Naive thymus-derived CD4-positive, alpha-beta T cell (primary cell): ENCODE measurements around the gene ZMYND11. TPM values are rescaled to one million over a fixed set of nuclear protein-coding genes. Genes with fewer than 3 reads are reported as not detected.
"Not testable (repeated sequence)": the region's sequence is repeated elsewhere in the genome, so short reads cannot be mapped to it uniquely, and the experiment has no call there.

Source experiments
- ATAC-seq: fragments of 150-1000 bp; cut with Tn5 transposase; 2 replicates; pipeline ENCODE4 v1.10.0; 2021; ENCODE audit warnings: mild to moderate bottlenecking, moderate library complexity
- CTCF ChIA-PET: fragments of 350-600 bp; sonication (Branson Sonifier 250); formaldehyde crosslinking; loops from one replicate; lab custom pipeline; 2021; ENCODE audit warnings: antibody characterized with exemption; lab: Charles Lee
- POLR2A ChIA-PET: fragments of 350-600 bp; sonication (Branson Sonifier 250); formaldehyde crosslinking; loops from one replicate; lab custom pipeline; 2021; ENCODE audit warnings: antibody characterized with exemption, inconsistent platforms; lab: Charles Lee
- DNase-seq, 9 donors: peaks; one replicate each; pipeline versions ENCODE4 v3.0.0 to v3.0.0-alpha.2; 2020 to 2022; ENCODE audit warnings: mixed read lengths in 1 of 9
- H3K27ac ChIP-seq: one replicate; pipeline ENCODE4 v1.7.0; 2013; ENCODE audit warnings: mild to moderate bottlenecking, low read depth, low read length, moderate library complexity
- H3K27me3 ChIP-seq, 2 donors: one replicate each; pipeline ENCODE4 v1.7.0; 2013; ENCODE audit warnings: low read length in 2 of 2, mild to moderate bottlenecking in 2 of 2, moderate library complexity in 2 of 2; ENCODE audit not compliant: control insufficient read depth in 2 of 2, insufficient read depth in 2 of 2
- H3K36me3 ChIP-seq, 3 experiments: 1 replicate in 2 of 3; 2 replicates in 1 of 3; pipeline ENCODE4 v1.7.0; 2013; ENCODE audit warnings: low read length in 3 of 3, mild to moderate bottlenecking in 3 of 3, moderate library complexity in 1 of 3; ENCODE audit not compliant: insufficient read depth in 3 of 3, control insufficient read depth in 2 of 3
- H3K4me1 ChIP-seq, 2 donors: one replicate each; pipeline ENCODE4 v1.7.0; 2013; ENCODE audit warnings: low read length in 2 of 2, mild to moderate bottlenecking in 2 of 2, moderate library complexity in 1 of 2; ENCODE audit not compliant: control insufficient read depth in 2 of 2, insufficient read depth in 2 of 2
- H3K4me3 ChIP-seq: 2 replicates; pipeline ENCODE4 v1.7.0; 2013; ENCODE audit warnings: mild to moderate bottlenecking, low read length
- H3K9me3 ChIP-seq, 3 experiments: 1 replicate in 2 of 3; 2 replicates in 1 of 3; pipeline ENCODE4 v1.7.0; 2013; ENCODE audit warnings: low read length in 3 of 3; ENCODE audit not compliant: control insufficient read depth in 2 of 3
- H3K27ac Mint-ChIP-seq, 9 donors: one replicate each; pipeline ENCODE4 v1.8.0; 2020 to 2022; ENCODE audit warnings: mixed read lengths in 9 of 9, mild to moderate bottlenecking in 8 of 9, moderate library complexity in 5 of 9, inconsistent platforms in 2 of 9
- H3K27me3 Mint-ChIP-seq, 5 donors: one replicate each; pipeline ENCODE4 v1.8.0; 2021 to 2022; ENCODE audit warnings: mixed read lengths in 5 of 5, mild to moderate bottlenecking in 1 of 5
- H3K36me3 Mint-ChIP-seq, 5 donors: one replicate each; pipeline ENCODE4 v1.8.0; 2020 to 2022; ENCODE audit warnings: mixed read lengths in 5 of 5, mild to moderate bottlenecking in 3 of 5, inconsistent platforms in 1 of 5
- H3K4me1 Mint-ChIP-seq, 7 donors: one replicate each; pipeline ENCODE4 v1.8.0; 2020 to 2022; ENCODE audit warnings: mixed read lengths in 7 of 7, mild to moderate bottlenecking in 3 of 7, inconsistent platforms in 1 of 7
- H3K4me3 Mint-ChIP-seq, 10 donors: one replicate each; pipeline ENCODE4 v1.8.0; 2020 to 2022; ENCODE audit warnings: mild to moderate bottlenecking in 10 of 10, mixed read lengths in 10 of 10, moderate library complexity in 6 of 10, inconsistent platforms in 2 of 10
- H3K9me3 Mint-ChIP-seq, 11 donors: one replicate each; pipeline ENCODE4 v1.8.0; 2020 to 2022; ENCODE audit warnings: mixed read lengths in 11 of 11, mild to moderate bottlenecking in 4 of 11, inconsistent platforms in 1 of 11, moderate library complexity in 1 of 11
- intact Hi-C, 2 donors: fragments of 100-400 bp; cut with micrococcal nuclease; formaldehyde crosslinking; loops; one replicate each; pipeline ENCODE4 v1.15.1; 2023
- polyA plus RNA-seq, 2 donors: library from polyadenylated mRNA; unstranded; fragments of 300-500 nt; fragmentation: Illumina TruSeq; gene quantifications; one replicate each; pipeline ENCODE4 v1.2.3, GENCODE V29; 2021
- total RNA-seq, 6 experiments: library from RNA in 5 of 6; stranded (reverse) in 5 of 6; gene quantifications; 1 replicate in 5 of 6; 2 replicates in 1 of 6; pipeline ENCODE4 v1.2.3 and lab custom pipeline; 2021 to 2026

ZMYND11 gene
- total and polyA plus RNA-seq, 7 experiments from 2014 or later, result 25.7 to 63.1 (median 41.9) TPM

DNA sequence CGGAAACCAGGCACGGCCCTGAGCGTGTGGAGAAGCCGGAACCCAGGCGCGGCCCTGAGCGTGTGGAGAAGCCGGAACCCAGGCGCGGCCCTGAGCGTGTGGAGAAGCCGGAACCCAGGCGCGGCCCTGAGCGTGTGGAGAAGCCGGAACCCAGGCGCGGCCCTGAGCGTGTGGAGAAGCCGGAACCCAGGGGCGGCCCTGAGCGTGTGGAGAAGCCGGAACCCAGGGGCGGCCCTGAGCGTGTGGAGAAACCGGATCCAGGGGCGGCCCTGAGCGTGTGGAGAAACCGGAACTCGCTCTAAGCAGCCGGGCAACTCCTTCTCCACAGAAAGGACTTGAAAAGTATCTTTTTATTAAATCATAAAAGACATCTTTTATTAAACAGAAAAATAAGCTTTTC, 165.3 kb downstream of the ZMYND11 start:
- H3K27me3 ChIP-seq, H3K4me1 Mint-ChIP-seq, H3K9me3 ChIP-seq, H3K27me3 Mint-ChIP-seq, H3K36me3 ChIP-seq, H3K27ac ChIP-seq, ATAC-seq, intact Hi-C loops, H3K4me3 Mint-ChIP-seq, H3K27ac Mint-ChIP-seq, H3K4me3 ChIP-seq, POLR2A ChIA-PET, DNase-seq, H3K4me1 ChIP-seq, H3K9me3 Mint-ChIP-seq: not testable (repeated sequence)
- CTCF ChIA-PET, result interaction anchor here (1.5 kb wide), 1 partner anchor 18 kb away, joined by 3 read pairs; no protein-coding TSS in a partner anchor
- H3K36me3 Mint-ChIP-seq, result peaks cover 0 to 14% (median 0%) of the 10 kb centered on the region in 5 donors

DNA sequence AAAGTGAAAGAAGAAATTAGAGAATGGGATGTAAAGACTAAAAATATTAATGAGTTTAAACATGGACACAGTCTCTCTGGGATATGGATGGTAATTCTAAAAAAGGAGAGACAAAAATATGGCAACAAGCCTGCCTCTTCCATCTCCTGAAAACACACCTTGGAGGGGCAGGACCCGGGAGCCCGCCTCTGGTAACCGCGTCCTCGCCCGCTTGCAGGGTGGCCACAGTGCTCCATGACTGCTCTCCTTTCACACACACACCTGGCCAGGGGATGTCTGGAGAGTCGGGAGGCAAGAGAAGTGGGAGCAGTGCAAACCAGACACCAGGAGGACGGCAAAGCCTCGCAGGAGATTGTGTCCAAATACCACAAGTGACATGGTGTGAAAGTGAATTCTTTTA, 166.3 kb downstream of the ZMYND11 start:
- Histone ChIP-seq H3K27me3 (no peaks in the 10 kb centered on the region), H3K9me3 (no peaks in the 10 kb centered on the region), H3K4me3 (no peak overlapping the region), H3K36me3 (no peaks in the 10 kb centered on the region), H3K4me1 (no peaks in the 10 kb centered on the region), H3K27ac (no peak overlapping the region)
- POLR2A ChIA-PET, result no interaction called here
- Mint-ChIP-seq H3K4me3 (no peak overlapping the region), H3K27ac (peak overlapping the region in 1 of 9 donors; percentile 13), H3K27me3 (no peaks in the 10 kb centered on the region), H3K4me1 (peaks cover 0 to 1% (median 0%) of the 10 kb centered on the region in 7 donors), H3K36me3 (peaks cover 0 to 12% (median 0%) of the 10 kb centered on the region in 5 donors), H3K9me3 (peaks cover 0 to 1% (median 0%) of the 10 kb centered on the region in 11 donors)
- ATAC-seq (no peak), DNase-seq (no peak)
- CTCF ChIA-PET, result interaction anchor here (1.5 kb wide), 1 partner anchor 17 kb away, joined by 3 read pairs; no protein-coding TSS in a partner anchor
- intact Hi-C loops, result no loop called here

Other genes with a start within 250 kb of the ZMYND11 start
- gene TUBB8, start 86.2 kb upstream of the ZMYND11 start, total RNA-seq, result 1 to 10 TPM in 1 of 5 experiments, not detected in 4; 1.3 TPM
- gene TUBB8, start 86.2 kb upstream of the ZMYND11 start, polyA plus RNA-seq, result not detected